Activated B cell treated with CpG ODN at 0.5 μM for 24 hours (primary cell): ENCODE measurements around the gene TIFAB. TPM values are rescaled to one million over a fixed set of nuclear protein-coding genes. Genes with fewer than 3 reads are reported as not detected.

Experiments
- ATAC-seq: fragments of 200-7000 bp; cut with Tn5 transposase; one replicate; pipeline ENCODE4 v1.10.0; 2021; ENCODE audit warnings: low read depth, mild to moderate bottlenecking, moderate library complexity
- CTCF ChIA-PET: fragments of 350-600 bp; sonication (Branson Sonifier 250); formaldehyde crosslinking; loops from one replicate; lab custom pipeline; 2021; ENCODE audit warnings: antibody characterized with exemption; lab: Charles Lee
- POLR2A ChIA-PET: fragments of 350-600 bp; sonication (Branson Sonifier 250); formaldehyde crosslinking; loops from one replicate; lab custom pipeline; 2021; ENCODE audit warnings: antibody characterized with exemption; lab: Charles Lee
- DNase-seq: peaks from one replicate; pipeline ENCODE4 v3.0.0; 2022
- H3K27ac Mint-ChIP-seq: one replicate; pipeline ENCODE4 v1.8.0; 2020; ENCODE audit warnings: mixed read lengths
- H3K27me3 Mint-ChIP-seq: one replicate; pipeline ENCODE4 v1.8.0; 2021; ENCODE audit warnings: mixed read lengths
- H3K36me3 Mint-ChIP-seq: one replicate; pipeline ENCODE4 v1.8.0; 2021; ENCODE audit warnings: low read depth, mixed read lengths
- H3K4me1 Mint-ChIP-seq: one replicate; pipeline ENCODE4 v1.8.0; 2021; ENCODE audit warnings: mixed read lengths
- H3K4me3 Mint-ChIP-seq: one replicate; pipeline ENCODE4 v1.8.0; 2020; ENCODE audit warnings: mild to moderate bottlenecking, mixed read lengths
- H3K9me3 Mint-ChIP-seq: one replicate; pipeline ENCODE4 v1.8.0; 2020; ENCODE audit warnings: mixed read lengths
- intact Hi-C: fragments of 100-400 bp; cut with micrococcal nuclease; formaldehyde crosslinking; loops from one replicate; pipeline ENCODE4 v1.15.1; 2024
- total RNA-seq: library from RNA; stranded (reverse); gene quantifications from 2 replicates; pipeline ENCODE4 v1.2.3, GENCODE V29; 2022
- TF ChIP-seq, protein P1 (sequence below): fragments of 200-600 bp; IDR thresholded peaks from one replicate; pipeline ENCODE4 v1.8.0; 2022; ENCODE audit warnings: antibody characterized with exemption, mild to moderate bottlenecking

TIFAB gene
- total RNA-seq, 1 donor from 2014 or later: not detected

DNA sequence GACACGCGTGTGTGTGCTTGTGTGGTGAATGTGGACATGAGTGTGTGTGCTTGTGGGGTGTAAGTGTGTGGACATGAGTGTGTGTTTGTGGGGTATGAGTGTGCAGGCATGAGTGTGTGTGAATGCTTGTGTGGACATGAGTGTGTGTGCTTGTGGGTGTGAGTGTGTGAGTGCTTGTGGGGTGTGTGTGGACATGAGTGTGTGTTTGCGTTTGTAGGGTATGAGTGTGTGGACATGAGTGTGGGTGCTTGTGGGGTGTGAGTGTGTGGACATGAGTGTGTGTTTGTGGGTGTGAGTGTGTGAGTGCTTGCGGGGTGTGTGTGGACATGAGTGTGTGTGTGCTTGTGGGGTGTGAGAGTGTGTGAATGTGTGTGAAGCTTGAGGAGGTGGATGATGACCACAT lies 29.8 kb upstream of the TIFAB start:
- no peak overlapping the region for H3K4me3 Mint-ChIP-seq
- intact Hi-C loops: no loop called here
- CTCF ChIA-PET: no interaction called here
- no peaks in the 10 kb centered on the region for H3K4me1 Mint-ChIP-seq
- H3K36me3 Mint-ChIP-seq: no peaks in the 10 kb centered on the region
- no peaks in the 10 kb centered on the region for H3K9me3 Mint-ChIP-seq
- H3K27me3 Mint-ChIP-seq: peaks cover 26% of the 10 kb centered on the region
- H3K27ac Mint-ChIP-seq: no peak overlapping the region
- POLR2A ChIA-PET: no interaction called here
- TF ChIP-seq, protein P1, sequence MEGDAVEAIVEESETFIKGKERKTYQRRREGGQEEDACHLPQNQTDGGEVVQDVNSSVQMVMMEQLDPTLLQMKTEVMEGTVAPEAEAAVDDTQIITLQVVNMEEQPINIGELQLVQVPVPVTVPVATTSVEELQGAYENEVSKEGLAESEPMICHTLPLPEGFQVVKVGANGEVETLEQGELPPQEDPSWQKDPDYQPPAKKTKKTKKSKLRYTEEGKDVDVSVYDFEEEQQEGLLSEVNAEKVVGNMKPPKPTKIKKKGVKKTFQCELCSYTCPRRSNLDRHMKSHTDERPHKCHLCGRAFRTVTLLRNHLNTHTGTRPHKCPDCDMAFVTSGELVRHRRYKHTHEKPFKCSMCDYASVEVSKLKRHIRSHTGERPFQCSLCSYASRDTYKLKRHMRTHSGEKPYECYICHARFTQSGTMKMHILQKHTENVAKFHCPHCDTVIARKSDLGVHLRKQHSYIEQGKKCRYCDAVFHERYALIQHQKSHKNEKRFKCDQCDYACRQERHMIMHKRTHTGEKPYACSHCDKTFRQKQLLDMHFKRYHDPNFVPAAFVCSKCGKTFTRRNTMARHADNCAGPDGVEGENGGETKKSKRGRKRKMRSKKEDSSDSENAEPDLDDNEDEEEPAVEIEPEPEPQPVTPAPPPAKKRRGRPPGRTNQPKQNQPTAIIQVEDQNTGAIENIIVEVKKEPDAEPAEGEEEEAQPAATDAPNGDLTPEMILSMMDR: no peak
- DNase-seq (no peak), ATAC-seq (no peak)

GRCh38 chr5:135481387-135481786 lies 29.2 kb upstream of the TIFAB start:
- intact Hi-C loops: no loop called here
- no peak overlapping the region for H3K4me3 Mint-ChIP-seq
- DNase-seq (no peak), ATAC-seq (no peak)
- H3K9me3 Mint-ChIP-seq: no peaks in the 10 kb centered on the region
- H3K27ac Mint-ChIP-seq: no peak overlapping the region
- H3K4me1 Mint-ChIP-seq: no peaks in the 10 kb centered on the region
- CTCF ChIA-PET: no interaction called here
- TF ChIP-seq, protein P1: no peak
- no peaks in the 10 kb centered on the region for H3K36me3 Mint-ChIP-seq
- POLR2A ChIA-PET: no interaction called here
- H3K27me3 Mint-ChIP-seq: peaks cover 26% of the 10 kb centered on the region

DNA sequence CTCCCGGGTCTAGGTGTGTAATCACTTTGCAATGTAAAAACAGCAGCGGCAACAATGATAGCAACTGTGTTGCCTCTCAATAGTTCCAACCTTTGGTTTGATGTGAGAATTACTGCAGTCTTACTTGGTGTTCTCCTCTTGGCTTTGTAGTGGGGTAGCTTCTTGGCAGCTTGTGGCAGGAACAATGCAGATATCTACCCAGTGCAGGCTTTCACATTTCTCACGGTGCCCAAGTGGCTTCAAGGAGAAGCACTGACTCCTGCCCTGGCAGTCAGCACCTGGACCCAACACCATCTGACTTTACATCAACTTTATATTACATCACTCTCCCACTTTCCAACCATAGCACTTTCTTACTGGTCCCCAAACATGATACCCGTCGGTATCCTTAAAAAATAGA lies 28.4 kb upstream of the TIFAB start:
- no peaks in the 10 kb centered on the region for H3K36me3 Mint-ChIP-seq
- ATAC-seq (no peak), DNase-seq (no peak)
- intact Hi-C loops: no loop called here
- no peak overlapping the region for H3K4me3 Mint-ChIP-seq
- TF ChIP-seq, protein P1: no peak
- H3K27ac Mint-ChIP-seq: no peak overlapping the region
- no peaks in the 10 kb centered on the region for H3K4me1 Mint-ChIP-seq
- ChIA-PET CTCF (interaction anchor here (2.1 kb wide), 1 partner anchor 15 kb away, joined by 7 read pairs; no protein-coding TSS in a partner anchor), POLR2A (no interaction called here)
- H3K9me3 Mint-ChIP-seq: no peaks in the 10 kb centered on the region
- H3K27me3 Mint-ChIP-seq: peaks cover 24% of the 10 kb centered on the region

GRCh38 chr5:135478938-135479337 lies 26.8 kb upstream of the TIFAB start:
- no peaks in the 10 kb centered on the region for H3K36me3 Mint-ChIP-seq
- POLR2A ChIA-PET: no interaction called here
- no peaks in the 10 kb centered on the region for H3K9me3 Mint-ChIP-seq
- H3K4me3 Mint-ChIP-seq: no peak overlapping the region
- no peaks in the 10 kb centered on the region for H3K4me1 Mint-ChIP-seq
- DNase-seq: no peak
- H3K27me3 Mint-ChIP-seq: peaks cover 18% of the 10 kb centered on the region
- TF ChIP-seq, protein P1: no peak
- H3K27ac Mint-ChIP-seq: no peak overlapping the region
- no peak for ATAC-seq
- intact Hi-C loops: no loop called here
- CTCF ChIA-PET: interaction anchor here (2.1 kb wide), 1 partner anchor 13 kb away, joined by 7 read pairs; no protein-coding TSS in a partner anchor

DNA sequence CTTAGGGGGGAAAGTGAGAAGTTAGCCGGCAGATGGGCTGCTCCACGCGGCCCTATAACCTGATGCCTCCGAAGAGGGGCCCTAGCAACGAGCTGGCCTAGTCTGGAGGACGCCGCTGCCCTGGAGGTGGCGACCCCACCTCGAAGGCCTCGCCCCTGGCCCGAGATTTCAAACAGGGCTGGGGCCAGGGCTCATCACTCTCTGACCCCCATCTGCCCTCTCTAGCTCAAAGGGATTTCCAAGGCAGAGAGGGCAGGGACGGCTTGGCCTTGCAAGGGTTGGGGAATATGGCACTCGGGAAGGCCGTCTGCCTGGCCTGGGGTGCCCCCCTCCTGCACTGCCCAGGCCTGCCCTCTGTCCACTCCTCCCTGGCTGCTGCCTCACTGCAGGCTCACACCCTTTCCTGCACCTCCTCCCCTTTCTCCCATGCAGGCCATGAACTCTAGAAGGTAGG lies 25.5 kb upstream of the TIFAB start:
- ChIA-PET CTCF (no interaction called here), POLR2A (interaction anchor here (0.6 kb wide), 1 partner anchor 17 kb away, joined by 5 read pairs; no protein-coding TSS in a partner anchor)
- no peaks in the 10 kb centered on the region for H3K4me1 Mint-ChIP-seq
- no peaks in the 10 kb centered on the region for H3K36me3 Mint-ChIP-seq
- no peak for DNase-seq
- no peak for ATAC-seq
- no peaks in the 10 kb centered on the region for H3K9me3 Mint-ChIP-seq
- peaks cover 23% of the 10 kb centered on the region for H3K27me3 Mint-ChIP-seq
- intact Hi-C loops: no loop called here
- H3K27ac Mint-ChIP-seq: no peak overlapping the region
- H3K4me3 Mint-ChIP-seq: no peak overlapping the region
- TF ChIP-seq, protein P1: no peak
